Parathyroid adenoma (tissue), 2 donors: Measurements from ENCODE around the gene YBEY.

ENCODE experiments used
- H2AFZ ChIP-seq: fragments of 300-600 bp; sonication (generic); one replicate; pipeline ENCODE4 v1.7.0; 2017; ENCODE audit warnings: antibody characterized with exemption, mild to moderate bottlenecking
- H3K27ac ChIP-seq: fragments of 300-600 bp; sonication (generic); one replicate; pipeline ENCODE4 v1.7.0; 2017
- H3K27me3 ChIP-seq: fragments of 300-600 bp; sonication (generic); one replicate; pipeline ENCODE4 v1.7.0; 2017; ENCODE audit warnings: low read length; ENCODE audit not compliant: control insufficient read depth, insufficient read depth
- H3K36me3 ChIP-seq: fragments of 300-600 bp; sonication (generic); one replicate; pipeline ENCODE4 v1.7.0; 2017; ENCODE audit warnings: low read length; ENCODE audit not compliant: control insufficient read depth, insufficient read depth
- H3K4me1 ChIP-seq: fragments of 300-600 bp; sonication (generic); one replicate; pipeline ENCODE4 v1.7.0; 2017; ENCODE audit warnings: control low read depth
- H3K4me2 ChIP-seq: fragments of 300-600 bp; sonication (generic); one replicate; pipeline ENCODE4 v1.7.0; 2017; ENCODE audit warnings: low read length
- H3K4me3 ChIP-seq: fragments of 300-600 bp; sonication (generic); one replicate; pipeline ENCODE4 v1.7.0; 2017; ENCODE audit warnings: low read depth, low read length
- H3K79me2 ChIP-seq: fragments of 300-600 bp; sonication (generic); one replicate; pipeline ENCODE4 v1.7.0; 2017; ENCODE audit warnings: control low read depth
- H3K9ac ChIP-seq: fragments of 300-600 bp; sonication (generic); one replicate; pipeline ENCODE4 v1.7.0; 2017; ENCODE audit warnings: mild to moderate bottlenecking
- H3K9me3 ChIP-seq: fragments of 300-600 bp; sonication (generic); one replicate; pipeline ENCODE4 v1.7.0; 2017; ENCODE audit warnings: low read length; ENCODE audit not compliant: control insufficient read depth
- TF ChIP-seq, protein P1 (sequence below): fragments of 300-600 bp; sonication (generic); IDR thresholded peaks from one replicate; pipeline ENCODE4 v1.7.0; 2017; ENCODE audit warnings: antibody characterized with exemption, mild to moderate bottlenecking
- donor health status: primary hyperparathyroidism.

The YBEY gene

DNA sequence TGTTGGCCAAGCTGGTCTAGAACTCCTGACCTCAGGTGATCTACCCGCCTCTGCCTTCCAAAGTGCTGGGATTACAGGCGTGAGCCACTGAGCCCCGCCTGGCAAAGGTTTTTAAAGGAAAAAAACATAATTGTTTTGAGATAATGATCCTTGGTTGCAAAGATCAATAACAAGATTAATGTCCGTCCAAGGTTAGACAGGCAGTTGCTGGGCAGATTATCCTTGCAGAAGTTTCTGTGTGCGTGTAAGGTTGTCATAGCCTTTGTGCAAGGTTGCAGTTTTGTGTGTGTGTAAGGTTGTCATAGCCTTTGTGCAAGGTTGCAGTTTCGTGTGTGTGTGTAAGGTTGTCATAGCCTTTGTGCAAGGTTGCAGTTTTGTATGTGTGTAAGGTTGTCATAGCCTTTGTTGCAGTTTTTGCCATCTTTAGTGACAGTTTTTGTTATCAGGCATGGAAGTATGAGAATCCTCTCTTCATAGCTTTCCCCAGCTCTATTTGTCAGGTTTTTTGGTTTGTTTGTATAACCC lies 3.6 kb downstream of the YBEY start:
- TF ChIP-seq, protein P1, sequence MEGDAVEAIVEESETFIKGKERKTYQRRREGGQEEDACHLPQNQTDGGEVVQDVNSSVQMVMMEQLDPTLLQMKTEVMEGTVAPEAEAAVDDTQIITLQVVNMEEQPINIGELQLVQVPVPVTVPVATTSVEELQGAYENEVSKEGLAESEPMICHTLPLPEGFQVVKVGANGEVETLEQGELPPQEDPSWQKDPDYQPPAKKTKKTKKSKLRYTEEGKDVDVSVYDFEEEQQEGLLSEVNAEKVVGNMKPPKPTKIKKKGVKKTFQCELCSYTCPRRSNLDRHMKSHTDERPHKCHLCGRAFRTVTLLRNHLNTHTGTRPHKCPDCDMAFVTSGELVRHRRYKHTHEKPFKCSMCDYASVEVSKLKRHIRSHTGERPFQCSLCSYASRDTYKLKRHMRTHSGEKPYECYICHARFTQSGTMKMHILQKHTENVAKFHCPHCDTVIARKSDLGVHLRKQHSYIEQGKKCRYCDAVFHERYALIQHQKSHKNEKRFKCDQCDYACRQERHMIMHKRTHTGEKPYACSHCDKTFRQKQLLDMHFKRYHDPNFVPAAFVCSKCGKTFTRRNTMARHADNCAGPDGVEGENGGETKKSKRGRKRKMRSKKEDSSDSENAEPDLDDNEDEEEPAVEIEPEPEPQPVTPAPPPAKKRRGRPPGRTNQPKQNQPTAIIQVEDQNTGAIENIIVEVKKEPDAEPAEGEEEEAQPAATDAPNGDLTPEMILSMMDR, result no peak
- Histone ChIP-seq H3K27me3 (no peaks in the 10 kb centered on the region), H3K9ac (no peak overlapping the region), H3K4me1 (peaks cover 3% of the 10 kb centered on the region), H3K9me3 (no peaks in the 10 kb centered on the region), H3K4me2 (no peak overlapping the region), H3K36me3 (no peaks in the 10 kb centered on the region), H3K4me3 (no peak overlapping the region), H3K79me2 (no peaks in the 10 kb centered on the region), H2AFZ (no peak overlapping the region), H3K27ac (no peak overlapping the region)

DNA sequence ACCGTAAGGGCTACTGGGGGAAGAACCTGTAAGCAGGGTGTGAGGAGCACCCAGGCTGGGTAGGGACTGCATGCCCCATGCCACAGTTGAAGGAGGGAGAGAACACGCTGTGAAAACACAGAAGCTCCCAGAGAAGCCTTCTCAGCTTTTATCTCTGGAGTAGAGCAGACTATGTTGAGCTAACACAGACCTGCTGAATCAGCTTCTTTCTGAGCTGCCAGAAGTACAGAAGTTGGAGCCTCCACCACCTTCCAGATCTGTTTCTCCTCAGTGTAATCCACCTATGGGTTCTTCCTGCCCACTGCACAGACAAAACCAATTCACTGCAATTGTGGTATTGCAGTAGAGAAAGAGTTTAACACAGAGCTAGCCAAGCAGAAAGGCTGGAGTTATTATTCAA lies 5.4 kb downstream of the YBEY start:
- no peaks in the 10 kb centered on the region for H3K4me1 ChIP-seq
- TF ChIP-seq, protein P1, result no peak
- no peak overlapping the region for H3K9ac ChIP-seq
- no peaks in the 10 kb centered on the region for H3K36me3 ChIP-seq
- H3K4me3 ChIP-seq, result no peak overlapping the region
- H3K9me3 ChIP-seq, result no peaks in the 10 kb centered on the region
- no peak overlapping the region for H3K4me2 ChIP-seq
- no peak overlapping the region for H3K27ac ChIP-seq
- no peak overlapping the region for H2AFZ ChIP-seq
- no peaks in the 10 kb centered on the region for H3K27me3 ChIP-seq
- no peaks in the 10 kb centered on the region for H3K79me2 ChIP-seq

DNA sequence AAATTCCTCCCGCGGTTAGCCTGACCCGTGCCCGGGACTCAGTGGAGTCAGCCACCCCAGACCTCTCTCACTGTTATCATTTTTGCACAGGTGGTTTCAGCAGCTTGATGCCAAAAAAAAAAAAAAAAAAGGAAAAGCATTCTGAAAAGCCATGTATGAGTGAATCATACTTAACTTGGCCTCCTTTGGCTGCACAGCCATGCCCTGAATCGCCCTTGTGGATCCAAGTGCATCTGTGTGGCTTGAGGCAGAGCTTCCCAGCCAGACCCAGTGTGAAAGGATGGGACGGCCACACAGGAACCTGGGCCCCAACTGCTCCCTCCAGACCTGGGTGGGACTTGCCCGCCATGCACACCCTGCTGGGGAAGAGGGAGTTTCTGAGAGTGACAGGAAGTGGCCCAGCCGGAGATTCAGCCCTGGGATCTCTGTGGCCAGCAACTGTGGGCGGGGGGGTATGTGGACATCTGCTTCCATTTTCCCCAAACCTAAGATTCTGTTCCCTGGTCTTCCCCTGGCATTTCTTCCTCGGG lies 8.6 kb downstream of the YBEY start:
- Histone ChIP-seq H2AFZ (no peak overlapping the region), H3K36me3 (no peaks in the 10 kb centered on the region), H3K79me2 (no peaks in the 10 kb centered on the region), H3K9ac (no peak overlapping the region), H3K27ac (no peak overlapping the region), H3K4me2 (no peak overlapping the region), H3K4me3 (no peak overlapping the region), H3K9me3 (no peaks in the 10 kb centered on the region), H3K4me1 (no peaks in the 10 kb centered on the region), H3K27me3 (no peaks in the 10 kb centered on the region)
- TF ChIP-seq, protein P1, result no peak

DNA sequence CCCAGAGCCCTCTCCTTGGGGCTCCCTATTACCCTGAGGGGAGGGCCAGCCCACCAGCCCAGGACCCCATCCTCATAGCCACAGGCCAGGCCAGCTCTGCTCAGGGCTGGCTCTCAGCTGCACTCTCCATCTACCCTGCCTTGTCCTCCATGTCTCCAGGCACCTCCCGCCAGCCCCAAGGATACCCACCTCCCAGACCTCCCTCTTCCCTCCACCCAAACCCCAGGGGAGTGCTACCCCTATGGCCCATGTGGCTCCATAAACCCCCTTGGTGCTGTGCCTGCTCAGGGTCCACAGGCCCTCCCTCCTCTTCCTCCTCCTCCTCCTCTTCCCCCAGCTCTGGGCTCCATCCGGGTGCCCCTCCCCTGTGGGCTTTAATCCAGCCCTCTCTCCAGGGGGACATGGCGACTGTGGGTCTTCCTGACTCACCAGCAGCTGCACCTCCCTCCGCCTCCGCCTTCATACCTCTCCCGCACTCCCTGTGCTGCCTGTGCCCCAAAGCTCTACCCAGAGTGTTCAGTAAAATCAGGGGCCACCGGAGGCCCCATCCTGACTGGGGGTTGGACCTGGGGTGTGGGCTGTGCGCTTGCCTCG lies 9.1 kb downstream of the YBEY start:
- no peak overlapping the region for H3K9ac ChIP-seq
- H2AFZ ChIP-seq, result no peak overlapping the region
- H3K27ac ChIP-seq, result no peak overlapping the region
- no peaks in the 10 kb centered on the region for H3K79me2 ChIP-seq
- no peak overlapping the region for H3K4me3 ChIP-seq
- no peaks in the 10 kb centered on the region for H3K9me3 ChIP-seq
- H3K36me3 ChIP-seq, result no peaks in the 10 kb centered on the region
- no peaks in the 10 kb centered on the region for H3K27me3 ChIP-seq
- TF ChIP-seq, protein P1, result no peak
- H3K4me1 ChIP-seq, result no peaks in the 10 kb centered on the region
- no peak overlapping the region for H3K4me2 ChIP-seq
